Measurements from ENCODE around the gene APOBEC3F.

DNA sequence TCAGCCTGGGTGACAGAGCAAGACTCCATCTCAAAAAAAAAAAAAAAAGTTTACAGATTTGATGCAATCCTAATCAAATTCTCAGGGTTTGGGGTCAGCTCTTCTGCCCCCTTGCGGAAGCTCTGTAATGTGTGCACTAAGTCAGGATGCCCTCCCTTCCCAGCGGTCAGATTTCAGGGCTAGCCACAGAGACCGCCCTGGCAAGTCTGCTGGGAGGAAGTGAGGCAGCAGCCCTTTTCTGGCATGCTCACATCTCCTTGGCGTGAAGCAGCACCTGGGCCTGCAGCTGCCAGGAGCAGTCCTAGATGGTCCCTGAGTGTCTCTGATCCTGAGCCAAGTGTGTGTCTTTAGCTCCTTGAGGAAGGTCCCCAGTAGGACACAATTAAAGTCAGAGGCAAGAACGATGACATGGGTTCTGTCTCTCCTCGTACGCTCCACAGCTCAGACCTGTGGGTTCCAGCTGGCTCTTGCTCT lies 37.5 kb upstream of the APOBEC3F start:
- TF ChIP-seq, protein P1, sequence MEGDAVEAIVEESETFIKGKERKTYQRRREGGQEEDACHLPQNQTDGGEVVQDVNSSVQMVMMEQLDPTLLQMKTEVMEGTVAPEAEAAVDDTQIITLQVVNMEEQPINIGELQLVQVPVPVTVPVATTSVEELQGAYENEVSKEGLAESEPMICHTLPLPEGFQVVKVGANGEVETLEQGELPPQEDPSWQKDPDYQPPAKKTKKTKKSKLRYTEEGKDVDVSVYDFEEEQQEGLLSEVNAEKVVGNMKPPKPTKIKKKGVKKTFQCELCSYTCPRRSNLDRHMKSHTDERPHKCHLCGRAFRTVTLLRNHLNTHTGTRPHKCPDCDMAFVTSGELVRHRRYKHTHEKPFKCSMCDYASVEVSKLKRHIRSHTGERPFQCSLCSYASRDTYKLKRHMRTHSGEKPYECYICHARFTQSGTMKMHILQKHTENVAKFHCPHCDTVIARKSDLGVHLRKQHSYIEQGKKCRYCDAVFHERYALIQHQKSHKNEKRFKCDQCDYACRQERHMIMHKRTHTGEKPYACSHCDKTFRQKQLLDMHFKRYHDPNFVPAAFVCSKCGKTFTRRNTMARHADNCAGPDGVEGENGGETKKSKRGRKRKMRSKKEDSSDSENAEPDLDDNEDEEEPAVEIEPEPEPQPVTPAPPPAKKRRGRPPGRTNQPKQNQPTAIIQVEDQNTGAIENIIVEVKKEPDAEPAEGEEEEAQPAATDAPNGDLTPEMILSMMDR (IDR thresholded peaks at IDR 0.05), result peak in 5 of 7 experiments; percentile 64 to 93 (median 70)
- TF ChIP-seq POLR2AphosphoS5 (IDR thresholded peaks at IDR 0.05) (peak in 2 of 3 donors; percentile 15 to 71), POLR2A (IDR thresholded peaks at IDR 0.05) (no peak), EP300 (IDR thresholded peaks at IDR 0.05) (no peak)

Data from stomach (tissue), 4 donors.